ENCODE data around the gene PLP1.
"Not testable (repeated sequence)": the region's sequence is repeated elsewhere in the genome, so short reads cannot be mapped to it uniquely, and the experiment has no call there.

The PLP1 gene, protein sequence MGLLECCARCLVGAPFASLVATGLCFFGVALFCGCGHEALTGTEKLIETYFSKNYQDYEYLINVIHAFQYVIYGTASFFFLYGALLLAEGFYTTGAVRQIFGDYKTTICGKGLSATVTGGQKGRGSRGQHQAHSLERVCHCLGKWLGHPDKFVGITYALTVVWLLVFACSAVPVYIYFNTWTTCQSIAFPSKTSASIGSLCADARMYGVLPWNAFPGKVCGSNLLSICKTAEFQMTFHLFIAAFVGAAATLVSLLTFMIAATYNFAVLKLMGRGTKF

GRCh38 chrX:103776546-103776945, at the start of gene PLP1:
PLP1 (plus strand) TSS chrX:103776840; CDS start chrX:103776996, 156 bp downstream.
- no peak for DNase-seq (ENCODE audit: low spot score)

- no peak for DNase-seq (ENCODE audit: low spot score)
Observed at GRCh38 chrX:103727115-103727514, 49.5 kb upstream of the PLP1 start.

DNA sequence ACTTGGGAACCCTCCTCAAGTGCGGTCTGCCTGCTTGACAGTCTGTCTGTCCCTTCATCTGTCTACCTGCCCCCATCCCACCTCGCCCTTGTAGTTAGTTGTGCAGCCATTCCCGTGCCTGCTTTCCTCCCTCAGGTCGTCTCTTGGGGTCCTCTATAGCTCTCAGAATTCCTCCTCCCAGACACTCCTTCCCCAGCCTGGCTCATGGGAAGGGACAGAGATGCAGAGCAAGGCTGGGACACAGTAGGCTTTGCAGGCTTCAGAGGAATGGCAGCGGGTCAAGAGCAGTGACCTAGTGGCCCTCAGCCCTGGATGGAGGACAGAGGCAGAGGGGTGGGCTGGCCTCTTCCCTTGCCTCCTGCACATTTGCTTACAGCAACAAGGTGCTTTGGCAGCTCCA, 47.6 kb upstream of the PLP1 start:
- no peak for DNase-seq (ENCODE audit: low spot score)

GRCh38 chrX:103730147-103730795, 46.4 kb upstream of the PLP1 start:
- DNase-seq (ENCODE audit: low spot score), result no peak

GRCh38 chrX:103730796-103731493, 45.7 kb upstream of the PLP1 start:
- DNase-seq (ENCODE audit: low spot score), result peak; percentile 56

GRCh38 chrX:103733017-103733416, 43.6 kb upstream of the PLP1 start:
- no peak for DNase-seq (ENCODE audit: low spot score)

DNA sequence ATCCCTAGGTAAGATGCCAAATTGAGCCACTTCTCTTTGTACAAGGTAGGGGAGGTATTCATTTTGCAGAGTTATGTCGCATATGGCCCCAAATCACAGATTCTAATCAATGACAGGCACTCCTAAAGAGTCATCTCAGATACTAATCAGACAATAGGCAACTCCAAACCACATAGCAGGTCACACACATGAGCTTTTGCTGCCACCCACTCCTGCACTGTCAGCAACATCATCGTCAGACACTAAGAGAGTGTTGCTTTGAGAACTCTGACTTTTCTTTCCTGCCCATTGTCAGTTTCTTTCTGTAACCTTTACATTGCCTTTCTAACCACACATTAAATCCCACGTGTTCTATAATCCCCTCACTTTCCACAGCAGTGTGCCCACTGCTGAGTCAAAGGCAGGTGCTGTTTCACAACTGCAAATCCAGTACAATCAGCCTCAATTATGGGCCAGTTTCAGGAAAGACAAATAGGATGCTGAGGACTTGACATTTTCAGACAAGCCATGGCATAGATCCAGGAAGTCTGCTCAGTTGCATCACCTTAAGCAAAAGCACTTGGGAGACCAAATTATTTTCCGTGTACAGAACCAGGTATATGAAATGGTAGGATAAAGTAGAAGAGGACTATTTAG, 42.4 kb upstream of the PLP1 start:
- DNase-seq (ENCODE audit: low spot score), result no peak

GRCh38 chrX:103737696-103738095, 38.9 kb upstream of the PLP1 start:
- no peak for DNase-seq (ENCODE audit: low spot score)

DNA sequence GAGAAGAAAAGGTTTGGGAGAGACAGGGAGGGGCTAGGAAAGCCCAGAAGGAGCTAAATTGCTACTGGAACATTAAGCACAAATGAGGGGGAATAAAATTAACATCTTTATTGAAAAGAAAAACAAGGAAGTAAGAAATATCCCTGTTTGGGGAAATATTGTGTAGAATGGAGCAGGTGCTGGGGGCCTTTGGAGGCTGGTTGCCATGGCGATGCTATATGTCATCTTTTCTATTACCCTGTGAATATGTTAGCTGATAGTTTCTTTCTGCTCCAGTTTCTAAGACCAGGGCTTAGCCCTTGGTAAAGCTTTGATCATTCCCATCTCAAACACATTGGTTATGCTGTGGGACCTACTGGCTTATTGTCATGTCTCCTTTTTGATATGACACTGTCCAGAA, 37.2 kb upstream of the PLP1 start:
- no peak for DNase-seq (ENCODE audit: low spot score)

DNA sequence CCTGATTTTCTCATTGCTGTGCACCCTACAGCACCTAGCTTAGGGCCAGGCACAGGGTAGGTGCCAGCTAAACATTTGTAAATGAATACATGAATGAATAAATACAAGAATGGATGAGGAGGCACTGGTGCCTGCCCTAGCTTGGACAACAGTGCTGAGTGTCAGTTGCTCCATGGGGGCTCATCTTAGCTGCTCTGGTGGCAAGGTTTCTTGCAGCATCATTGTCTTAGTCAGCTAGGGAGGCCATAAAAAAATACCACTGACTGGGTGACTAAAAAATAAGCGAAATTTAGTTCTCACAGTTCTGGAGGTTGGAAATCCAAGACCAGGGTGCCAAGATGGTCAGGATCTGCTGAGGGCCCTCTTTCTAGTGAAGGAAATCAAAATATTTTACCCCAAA, 34.8 kb upstream of the PLP1 start:
- no peak for DNase-seq (ENCODE audit: low spot score)

DNA sequence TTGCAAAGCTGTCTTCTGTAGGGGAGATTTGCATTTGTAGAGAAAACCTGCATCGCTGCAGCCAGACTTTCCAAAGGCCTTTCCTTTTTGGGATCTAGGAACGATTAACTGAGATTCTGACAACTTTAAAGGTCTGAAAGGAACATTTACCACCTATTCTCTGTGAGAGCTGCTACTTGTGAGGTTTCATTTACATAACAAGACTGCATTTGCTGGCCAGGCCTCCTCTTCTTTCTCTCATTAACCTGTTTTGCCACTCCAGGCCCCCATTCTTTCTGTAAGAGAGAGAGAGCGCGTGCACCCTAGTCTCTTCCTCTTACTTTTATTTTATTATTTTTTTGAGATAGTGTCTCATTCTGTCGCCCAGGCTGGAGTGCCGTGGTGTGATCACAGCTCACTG, 34.3 kb upstream of the PLP1 start:
- no peak for DNase-seq (ENCODE audit: low spot score)

GRCh38 chrX:103747163-103747562, 29.5 kb upstream of the PLP1 start:
- no peak for DNase-seq (ENCODE audit: low spot score)

GRCh38 chrX:103754401-103754800, 22.2 kb upstream of the PLP1 start:
- no peak for DNase-seq (ENCODE audit: low spot score)

- DNase-seq (ENCODE audit: low spot score), result no peak
Observed at GRCh38 chrX:103756736-103757135, 19.9 kb upstream of the PLP1 start.

GRCh38 chrX:103758555-103758954, 18.1 kb upstream of the PLP1 start:
- no peak for DNase-seq (ENCODE audit: low spot score)

DNA sequence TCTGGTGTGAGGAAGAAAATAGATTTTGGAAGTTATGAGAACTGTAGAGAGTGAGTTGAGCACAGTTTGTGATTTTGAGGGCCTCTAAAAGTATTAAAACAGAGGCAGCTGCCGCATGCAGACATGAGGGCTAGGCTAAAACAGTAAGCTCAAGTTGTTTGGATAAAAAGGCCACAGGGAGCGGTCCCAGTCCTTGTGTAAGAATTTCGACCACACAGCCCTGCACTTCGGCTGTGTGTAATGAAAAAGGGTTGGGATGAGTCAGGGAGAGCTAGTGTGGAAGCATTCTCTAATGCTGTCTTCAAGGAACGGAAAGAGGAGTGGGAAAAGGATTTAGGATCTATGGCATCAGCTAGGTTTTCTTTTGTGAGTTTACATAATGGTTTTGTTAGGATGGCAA, 13.1 kb upstream of the PLP1 start:
- DNase-seq (ENCODE audit: low spot score), result not testable (repeated sequence)

GRCh38 chrX:103766813-103767555, 9.7 kb upstream of the PLP1 start:
- not testable (repeated sequence) for DNase-seq (ENCODE audit: low spot score)

DNA sequence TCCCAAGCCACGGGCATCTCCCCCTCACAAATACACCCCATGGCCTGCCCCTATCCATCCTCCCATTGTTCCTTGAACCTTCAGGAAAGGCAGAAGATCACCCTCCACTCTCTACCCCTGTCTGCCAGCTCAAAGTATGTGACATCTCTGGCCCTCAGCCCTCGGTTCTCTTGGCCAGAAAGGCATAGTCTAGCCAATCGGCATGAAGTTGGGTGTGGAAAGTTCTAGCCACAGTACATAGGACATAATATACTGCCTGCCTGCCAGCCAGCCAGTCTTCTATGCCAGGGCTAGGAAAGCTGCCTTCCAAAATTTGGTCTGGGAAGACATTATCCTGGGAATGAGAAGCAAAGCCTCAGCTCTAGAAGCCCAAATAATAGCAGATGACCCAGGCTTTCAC, 3.2 kb upstream of the PLP1 start:
- no peak for DNase-seq (ENCODE audit: low spot score)

DNA sequence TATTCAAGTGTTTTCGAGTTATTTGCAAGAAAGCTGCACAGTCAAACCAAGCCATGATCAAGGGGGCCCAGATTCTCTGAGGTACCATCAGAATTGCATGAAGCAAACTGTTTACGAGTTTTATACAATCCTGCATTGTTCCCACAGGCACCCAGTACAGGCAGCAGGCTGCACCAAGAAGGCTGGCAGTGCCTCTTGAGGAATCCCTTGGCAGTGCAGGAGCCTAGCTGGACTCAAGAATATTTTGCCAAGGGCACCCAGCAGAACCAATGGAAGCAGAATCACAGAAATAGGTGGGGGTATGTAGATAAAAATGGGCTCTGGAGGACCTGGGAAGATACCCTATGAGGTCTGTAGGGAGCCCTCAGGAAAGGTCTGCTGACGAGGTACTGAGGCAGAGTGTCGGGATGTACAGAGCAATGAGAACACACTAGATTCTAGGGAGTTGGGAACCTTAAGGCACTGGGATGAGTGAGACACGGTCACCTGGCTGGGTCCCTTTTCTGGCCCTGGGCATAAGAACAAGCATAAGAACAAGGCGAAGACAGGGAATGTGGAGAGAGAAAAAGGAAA, 2.5 kb upstream of the PLP1 start:
- DNase-seq (ENCODE audit: low spot score), result peak; percentile 13

GRCh38 chrX:103779141-103779789, 2.6 kb downstream of the PLP1 start:
- no peak for DNase-seq (ENCODE audit: low spot score)
